Measurements from ENCODE around the gene MRPL51. TPM values are rescaled to one million over a fixed set of nuclear protein-coding genes. Genes with fewer than 3 reads are reported as not detected.

MRPL51 gene
- total and polyA plus RNA-seq, 5 donors = 180 to 233 (median 196) TPM

DNA sequence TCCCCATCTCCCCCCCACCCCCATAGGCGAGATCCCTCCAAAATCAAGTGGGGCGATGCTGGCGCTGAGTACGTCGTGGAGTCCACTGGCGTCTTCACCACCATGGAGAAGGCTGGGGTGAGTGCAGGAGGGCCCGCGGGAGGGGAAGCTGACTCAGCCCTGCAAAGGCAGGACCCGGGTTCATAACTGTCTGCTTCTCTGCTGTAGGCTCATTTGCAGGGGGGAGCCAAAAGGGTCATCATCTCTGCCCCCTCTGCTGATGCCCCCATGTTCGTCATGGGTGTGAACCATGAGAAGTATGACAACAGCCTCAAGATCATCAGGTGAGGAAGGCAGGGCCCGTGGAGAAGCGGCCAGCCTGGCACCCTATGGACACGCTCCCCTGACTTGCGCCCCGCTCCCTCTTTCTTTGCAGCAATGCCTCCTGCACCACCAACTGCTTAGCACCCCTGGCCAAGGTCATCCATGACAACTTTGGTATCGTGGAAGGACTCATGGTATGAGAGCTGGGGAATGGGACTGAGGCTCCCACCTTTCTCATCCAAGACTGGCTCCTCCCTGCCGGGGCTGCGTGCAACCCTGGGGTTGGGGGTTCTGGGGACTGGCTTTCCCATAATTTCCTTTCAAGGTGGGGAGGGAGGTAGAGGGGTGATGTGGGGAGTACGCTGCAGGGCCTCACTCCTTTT, 44.0 kb upstream of the MRPL51 start:
- DNase-seq = no peak
- Histone ChIP-seq H3K27ac (ENCODE audit: low read length) (peak overlapping the region; percentile 61), H3K4me3 (ENCODE audit: low read length) (no peak overlapping the region), H3K4me1 (ENCODE audit: control insufficient read depth, insufficient read depth, low read length) (peaks cover 10% of the 10 kb centered on the region), H3K27me3 (ENCODE audit: control insufficient read depth, insufficient read depth) (no peaks in the 10 kb centered on the region), H3K9me3 (ENCODE audit: control insufficient read depth, low read length) (no peaks in the 10 kb centered on the region)
- WGBS = 58% methylated on average over 19 of the region's 19 CpGs
- ATAC-seq = no peak
- intact Hi-C loops (cut with DNase I) = loop anchor here in 3 of 4 donors (5.0 kb wide), 2 partner anchors 115 to 210 kb away; no protein-coding TSS in a partner anchor

DNA sequence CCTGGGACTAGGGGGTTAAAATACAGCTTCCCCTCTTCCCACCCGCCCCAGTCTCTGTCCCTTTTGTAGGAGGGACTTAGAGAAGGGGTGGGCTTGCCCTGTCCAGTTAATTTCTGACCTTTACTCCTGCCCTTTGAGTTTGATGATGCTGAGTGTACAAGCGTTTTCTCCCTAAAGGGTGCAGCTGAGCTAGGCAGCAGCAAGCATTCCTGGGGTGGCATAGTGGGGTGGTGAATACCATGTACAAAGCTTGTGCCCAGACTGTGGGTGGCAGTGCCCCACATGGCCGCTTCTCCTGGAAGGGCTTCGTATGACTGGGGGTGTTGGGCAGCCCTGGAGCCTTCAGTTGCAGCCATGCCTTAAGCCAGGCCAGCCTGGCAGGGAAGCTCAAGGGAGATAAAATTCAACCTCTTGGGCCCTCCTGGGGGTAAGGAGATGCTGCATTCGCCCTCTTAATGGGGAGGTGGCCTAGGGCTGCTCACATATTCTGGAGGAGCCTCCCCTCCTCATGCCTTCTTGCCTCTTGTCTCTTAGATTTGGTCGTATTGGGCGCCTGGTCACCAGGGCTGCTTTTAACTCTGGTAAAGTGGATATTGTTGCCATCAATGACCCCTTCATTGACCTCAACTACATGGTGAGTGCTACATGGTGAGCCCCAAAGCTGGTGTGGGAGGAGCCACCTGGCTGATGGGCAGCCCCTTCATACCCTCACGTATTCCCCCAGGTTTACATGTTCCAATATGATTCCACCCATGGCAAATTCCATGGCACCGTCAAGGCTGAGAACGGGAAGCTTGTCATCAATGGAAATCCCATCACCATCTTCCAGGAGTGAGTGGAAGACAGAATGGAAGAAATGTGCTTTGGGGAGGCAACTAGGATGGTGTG, 43.1 kb upstream of the MRPL51 start:
- peak in 2 of 3 donors; percentile 32 to 58 for DNase-seq
- Histone ChIP-seq H3K9me3 (ENCODE audit: control insufficient read depth, low read length) (no peaks in the 10 kb centered on the region), H3K27me3 (ENCODE audit: control insufficient read depth, insufficient read depth) (no peaks in the 10 kb centered on the region), H3K4me1 (ENCODE audit: control insufficient read depth, insufficient read depth, low read length) (peaks cover 9% of the 10 kb centered on the region), H3K4me3 (ENCODE audit: low read length) (peak overlapping the region; percentile 71), H3K27ac (ENCODE audit: low read length) (peak overlapping the region; percentile 97)
- intact Hi-C loops (cut with DNase I) = loop anchor here in 3 of 4 donors (5.0 kb wide), 2 partner anchors 114 to 209 kb away; no protein-coding TSS in a partner anchor
- 42% methylated on average over 10 of the region's 10 CpGs for WGBS
- no peak for ATAC-seq

DNA sequence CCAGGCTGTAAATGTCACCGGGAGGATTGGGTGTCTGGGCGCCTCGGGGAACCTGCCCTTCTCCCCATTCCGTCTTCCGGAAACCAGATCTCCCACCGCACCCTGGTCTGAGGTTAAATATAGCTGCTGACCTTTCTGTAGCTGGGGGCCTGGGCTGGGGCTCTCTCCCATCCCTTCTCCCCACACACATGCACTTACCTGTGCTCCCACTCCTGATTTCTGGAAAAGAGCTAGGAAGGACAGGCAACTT, 42.6 kb upstream of the MRPL51 start:
- no peaks in the 10 kb centered on the region for H3K27me3 ChIP-seq (ENCODE audit: control insufficient read depth, insufficient read depth)
- DNase-seq (no peak), ATAC-seq (no peak)
- peaks cover 7% of the 10 kb centered on the region for H3K4me1 ChIP-seq (ENCODE audit: control insufficient read depth, insufficient read depth, low read length)
- WGBS = 3% methylated on average over 6 of the region's 6 CpGs
- intact Hi-C loops (cut with DNase I) = loop anchor here in 3 of 4 donors (5.0 kb wide), 2 partner anchors 113 to 208 kb away; no protein-coding TSS in a partner anchor
- H3K4me3 ChIP-seq (ENCODE audit: low read length) = peak overlapping the region; percentile 71
- H3K27ac ChIP-seq (ENCODE audit: low read length) = peak overlapping the region; percentile 97
- H3K9me3 ChIP-seq (ENCODE audit: control insufficient read depth, low read length) = no peaks in the 10 kb centered on the region

DNA sequence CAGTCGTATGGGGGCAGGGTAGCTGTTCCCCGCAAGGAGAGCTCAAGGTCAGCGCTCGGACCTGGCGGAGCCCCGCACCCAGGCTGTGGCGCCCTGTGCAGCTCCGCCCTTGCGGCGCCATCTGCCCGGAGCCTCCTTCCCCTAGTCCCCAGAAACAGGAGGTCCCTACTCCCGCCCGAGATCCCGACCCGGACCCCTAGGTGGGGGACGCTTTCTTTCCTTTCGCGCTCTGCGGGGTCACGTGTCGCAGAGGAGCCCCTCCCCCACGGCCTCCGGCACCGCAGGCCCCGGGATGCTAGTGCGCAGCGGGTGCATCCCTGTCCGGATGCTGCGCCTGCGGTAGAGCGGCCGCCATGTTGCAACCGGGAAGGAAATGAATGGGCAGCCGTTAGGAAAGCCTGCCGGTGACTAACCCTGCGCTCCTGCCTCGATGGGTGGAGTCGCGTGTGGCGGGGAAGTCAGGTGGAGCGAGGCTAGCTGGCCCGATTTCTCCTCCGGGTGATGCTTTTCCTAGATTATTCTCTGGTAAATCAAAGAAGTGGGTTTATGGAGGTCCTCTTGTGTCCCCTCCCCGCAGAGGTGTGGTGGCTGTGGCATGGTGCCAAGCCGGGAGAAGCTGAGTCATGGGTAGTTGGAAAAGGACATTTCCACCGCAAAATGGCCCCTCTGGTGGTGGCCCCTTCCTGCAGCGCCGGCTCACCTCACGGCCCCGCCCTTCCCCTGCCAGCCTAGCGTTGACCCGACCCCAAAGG, 42.1 kb upstream of the MRPL51 start:
- Histone ChIP-seq H3K27ac (ENCODE audit: low read length) (peak overlapping the region; percentile 97), H3K4me3 (ENCODE audit: low read length) (peak overlapping the region; percentile 71), H3K27me3 (ENCODE audit: control insufficient read depth, insufficient read depth) (no peaks in the 10 kb centered on the region), H3K4me1 (ENCODE audit: control insufficient read depth, insufficient read depth, low read length) (peaks cover 7% of the 10 kb centered on the region), H3K9me3 (ENCODE audit: control insufficient read depth, low read length) (no peaks in the 10 kb centered on the region)
- DNase-seq (peak; percentile 88 to 90 (median 89)), ATAC-seq (peak; percentile 15 to 55)
- under 1% methylated on average over 52 of the region's 52 CpGs for WGBS
- intact Hi-C loops (cut with DNase I) = loop anchor here in 3 of 4 donors (5.0 kb wide), 2 partner anchors 113 to 208 kb away; no protein-coding TSS in a partner anchor

DNA sequence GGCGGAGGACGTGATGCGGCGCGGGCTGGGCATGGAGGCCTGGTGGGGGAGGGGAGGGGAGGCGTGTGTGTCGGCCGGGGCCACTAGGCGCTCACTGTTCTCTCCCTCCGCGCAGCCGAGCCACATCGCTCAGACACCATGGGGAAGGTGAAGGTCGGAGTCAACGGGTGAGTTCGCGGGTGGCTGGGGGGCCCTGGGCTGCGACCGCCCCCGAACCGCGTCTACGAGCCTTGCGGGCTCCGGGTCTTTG, 41.6 kb upstream of the MRPL51 start:
- DNase-seq (peak in 1 of 3 donors; percentile 92), ATAC-seq (peak; percentile 53 to 61)
- under 1% methylated on average over 25 of the region's 25 CpGs for WGBS
- Histone ChIP-seq H3K27me3 (ENCODE audit: control insufficient read depth, insufficient read depth) (no peaks in the 10 kb centered on the region), H3K4me3 (ENCODE audit: low read length) (peak overlapping the region; percentile 71), H3K9me3 (ENCODE audit: control insufficient read depth, low read length) (no peaks in the 10 kb centered on the region), H3K27ac (ENCODE audit: low read length) (peak overlapping the region; percentile 97), H3K4me1 (ENCODE audit: control insufficient read depth, insufficient read depth, low read length) (peaks cover 7% of the 10 kb centered on the region)
- intact Hi-C loops (cut with DNase I) = no loop called here

DNA sequence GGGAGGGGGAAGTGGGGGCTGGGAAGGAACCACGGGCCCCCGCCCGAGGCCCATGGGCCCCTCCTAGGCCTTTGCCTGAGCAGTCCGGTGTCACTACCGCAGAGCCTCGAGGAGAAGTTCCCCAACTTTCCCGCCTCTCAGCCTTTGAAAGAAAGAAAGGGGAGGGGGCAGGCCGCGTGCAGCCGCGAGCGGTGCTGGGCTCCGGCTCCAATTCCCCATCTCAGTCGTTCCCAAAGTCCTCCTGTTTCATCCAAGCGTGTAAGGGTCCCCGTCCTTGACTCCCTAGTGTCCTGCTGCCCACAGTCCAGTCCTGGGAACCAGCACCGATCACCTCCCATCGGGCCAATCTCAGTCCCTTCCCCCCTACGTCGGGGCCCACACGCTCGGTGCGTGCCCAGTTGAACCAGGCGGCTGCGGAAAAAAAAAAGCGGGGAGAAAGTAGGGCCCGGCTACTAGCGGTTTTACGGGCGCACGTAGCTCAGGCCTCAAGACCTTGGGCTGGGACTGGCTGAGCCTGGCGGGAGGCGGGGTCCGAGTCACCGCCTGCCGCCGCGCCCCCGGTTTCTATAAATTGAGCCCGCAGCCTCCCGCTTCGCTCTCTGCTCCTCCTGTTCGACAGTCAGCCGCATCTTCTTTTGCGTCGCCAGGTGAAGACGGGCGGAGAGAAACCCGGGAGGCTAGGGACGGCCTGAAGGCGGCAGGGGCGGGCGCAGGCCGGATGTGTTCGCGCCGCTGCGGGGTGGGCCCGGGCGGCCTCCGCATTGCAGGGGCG, 41.0 kb upstream of the MRPL51 start, which contains the start of gene GAPDH:
GAPDH (plus strand) TSS at position 595 of the 772 bp plus-strand sequence. CDS start 316 bp downstream, outside the sequence.
- H3K27ac ChIP-seq (ENCODE audit: low read length) = peak within 1 kb of the TSS; percentile 97
- H3K4me1 ChIP-seq (ENCODE audit: control insufficient read depth, insufficient read depth, low read length) = peaks cover 7% of the 10 kb centered on the region
- WGBS = under 1% methylated on average over 62 of the region's 62 CpGs
- intact Hi-C loops (cut with DNase I) = no loop called here
- no peaks in the 10 kb centered on the region for H3K27me3 ChIP-seq (ENCODE audit: control insufficient read depth, insufficient read depth)
- DNase-seq = peak; percentile 95 to 97 (median 97)
- H3K4me3 ChIP-seq (ENCODE audit: low read length) = peak within 1 kb of the TSS; percentile 71
- H3K9me3 ChIP-seq (ENCODE audit: control insufficient read depth, low read length) = no peaks in the 10 kb centered on the region
- ATAC-seq = peak; percentile 82 to 85

DNA sequence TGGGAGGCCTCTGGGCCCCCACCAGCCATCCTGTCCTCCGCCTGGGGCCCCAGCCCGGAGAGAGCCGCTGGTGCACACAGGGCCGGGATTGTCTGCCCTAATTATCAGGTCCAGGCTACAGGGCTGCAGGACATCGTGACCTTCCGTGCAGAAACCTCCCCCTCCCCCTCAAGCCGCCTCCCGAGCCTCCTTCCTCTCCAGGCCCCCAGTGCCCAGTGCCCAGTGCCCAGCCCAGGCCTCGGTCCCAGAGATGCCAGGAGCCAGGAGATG, 40.5 kb upstream of the MRPL51 start:
- Histone ChIP-seq H3K4me3 (ENCODE audit: low read length) (peak overlapping the region; percentile 71), H3K27me3 (ENCODE audit: control insufficient read depth, insufficient read depth) (no peaks in the 10 kb centered on the region), H3K4me1 (ENCODE audit: control insufficient read depth, insufficient read depth, low read length) (peaks cover 7% of the 10 kb centered on the region), H3K9me3 (ENCODE audit: control insufficient read depth, low read length) (no peaks in the 10 kb centered on the region), H3K27ac (ENCODE audit: low read length) (peak overlapping the region; percentile 97)
- intact Hi-C loops (cut with DNase I) = no loop called here
- ATAC-seq = no peak
- no peak for DNase-seq
- WGBS = under 1% methylated on average over 9 of the region's 9 CpGs

DNA sequence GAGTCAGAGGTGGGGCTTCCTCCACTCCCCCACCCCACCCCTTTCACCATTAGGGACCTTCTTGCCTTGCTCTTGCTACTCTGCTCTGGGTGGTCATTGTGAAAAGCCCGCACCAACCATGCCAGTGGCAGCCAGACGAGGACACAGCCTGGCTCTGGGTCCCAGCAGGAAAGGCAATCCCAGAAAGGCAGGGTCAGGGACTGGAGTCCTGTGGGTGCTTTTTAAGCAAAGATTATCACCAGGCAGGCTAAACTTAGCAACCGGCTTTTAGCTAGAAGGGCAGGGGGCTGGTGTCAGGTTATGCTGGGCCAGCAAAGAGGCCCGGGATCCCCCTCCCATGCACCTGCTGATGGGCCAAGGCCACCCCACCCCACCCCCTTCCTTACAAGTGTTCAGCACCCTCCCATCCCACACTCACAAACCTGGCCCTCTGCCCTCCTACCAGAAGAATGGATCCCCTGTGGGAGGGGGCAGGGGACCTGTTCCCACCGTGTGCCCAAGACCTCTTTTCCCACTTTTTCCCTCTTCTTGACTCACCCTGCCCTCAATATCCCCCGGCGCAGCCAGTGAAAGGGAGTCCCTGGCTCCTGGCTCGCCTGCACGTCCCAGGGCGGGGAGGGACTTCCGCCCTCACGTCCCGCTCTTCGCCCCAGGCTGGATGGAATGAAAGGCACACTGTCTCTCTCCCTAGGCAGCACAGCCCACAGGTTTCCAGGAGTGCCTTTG, 40.0 kb upstream of the MRPL51 start:
- ATAC-seq (peak; percentile 62 to 68), DNase-seq (peak; percentile 78 to 91 (median 89))
- H3K4me3 ChIP-seq (ENCODE audit: low read length) = peak overlapping the region; percentile 71
- no peaks in the 10 kb centered on the region for H3K9me3 ChIP-seq (ENCODE audit: control insufficient read depth, low read length)
- peak overlapping the region; percentile 97 for H3K27ac ChIP-seq (ENCODE audit: low read length)
- under 1% methylated on average over 14 of the region's 14 CpGs for WGBS
- intact Hi-C loops (cut with DNase I) = no loop called here
- no peaks in the 10 kb centered on the region for H3K27me3 ChIP-seq (ENCODE audit: control insufficient read depth, insufficient read depth)
- peaks cover 7% of the 10 kb centered on the region for H3K4me1 ChIP-seq (ENCODE audit: control insufficient read depth, insufficient read depth, low read length)

DNA sequence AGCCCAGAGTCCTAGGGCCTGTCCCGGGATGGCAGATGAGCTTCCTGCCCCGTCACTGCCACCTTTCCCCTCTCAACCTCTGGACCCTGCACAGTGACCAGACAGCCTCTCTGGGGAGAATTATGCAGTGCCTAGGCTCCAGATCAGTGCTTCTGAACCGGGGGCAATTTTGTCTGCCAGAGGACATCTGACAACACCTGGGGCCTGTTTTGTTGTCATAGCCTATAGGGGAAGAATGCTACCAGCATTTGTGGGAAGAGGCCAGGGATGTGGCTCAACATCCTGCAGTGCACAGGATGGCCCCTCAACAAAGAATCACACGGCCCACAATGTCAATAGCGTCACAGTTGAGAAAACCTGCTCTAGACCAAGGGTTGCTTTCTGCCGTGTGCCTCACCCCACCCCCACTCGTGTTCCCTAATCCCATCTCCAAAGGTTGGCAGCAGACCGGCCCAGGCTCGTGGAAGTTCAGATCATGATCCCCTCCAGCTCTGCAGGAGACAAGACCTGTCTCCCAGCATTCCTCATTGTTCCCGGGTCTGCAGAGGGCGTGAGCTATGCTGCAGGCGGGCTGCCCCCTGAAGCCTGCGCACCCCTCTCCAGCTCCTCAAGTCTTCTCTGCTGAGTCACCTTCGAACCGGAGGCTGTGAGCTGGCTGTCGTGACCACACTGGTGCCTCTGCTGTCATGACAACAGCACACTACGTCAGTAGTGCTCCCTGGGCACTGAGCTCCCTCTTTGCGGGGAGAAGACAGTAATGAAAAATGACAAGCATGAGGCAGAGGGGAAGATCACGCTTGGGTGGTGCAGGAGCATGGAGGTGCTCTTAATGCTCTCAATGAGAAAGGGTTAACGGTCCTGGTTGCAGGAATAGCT, 39.2 kb upstream of the MRPL51 start:
- intact Hi-C loops (cut with DNase I) = no loop called here
- Histone ChIP-seq H3K9me3 (ENCODE audit: control insufficient read depth, low read length) (no peaks in the 10 kb centered on the region), H3K4me3 (ENCODE audit: low read length) (peak overlapping the region; percentile 71), H3K4me1 (ENCODE audit: control insufficient read depth, insufficient read depth, low read length) (peaks cover 7% of the 10 kb centered on the region), H3K27me3 (ENCODE audit: control insufficient read depth, insufficient read depth) (no peaks in the 10 kb centered on the region), H3K27ac (ENCODE audit: low read length) (peak overlapping the region; percentile 97)
- ATAC-seq (peak in 1 of 2 donors; percentile 1), DNase-seq (peak in 2 of 3 donors; percentile 70 to 75)
- WGBS = 21% methylated on average over 20 of the region's 20 CpGs
